ENCODE data around the gene KANSL1. TPM values are rescaled to one million over a fixed set of nuclear protein-coding genes. Genes with fewer than 3 reads are reported as not detected.

Gene KANSL1
- total and polyA plus RNA-seq, 2 of the 4 experiments (the other 2 are of a cell fraction), result 19.1 to 49.6 TPM

GRCh38 chr17:46208997-46209396 lies 15.8 kb upstream of the KANSL1 start:
- no peak overlapping the region for H3K27ac ChIP-seq (ENCODE audit: insufficient read depth, low read length)
- no peak overlapping the region for H4K8ac ChIP-seq (ENCODE audit: low read depth in 2 of 2, low read length in 2 of 2)
- ATAC-seq (ENCODE audit: low read depth) (no peak), DNase-seq (no peak)
- H4K5ac ChIP-seq (ENCODE audit: low read depth, low read length), result no peak overlapping the region
- CTCF ChIA-PET, result no interaction called here
- dilution Hi-C loops (cut with HindIII; ENCODE audit: low sequenced_read_pairs, unreplicated experiment) (no loop called here), intact Hi-C loops (cut with micrococcal nuclease) (no loop called here), in situ Hi-C loops (cut with MboI; ENCODE audit: low sequenced_read_pairs) (no loop called here)
- no peak overlapping the region for H2BK120ac ChIP-seq (ENCODE audit: low read depth, low read length)
- H3K36me3 ChIP-seq (ENCODE audit: control insufficient read depth, insufficient read depth, low read length), result peaks cover 6% of the 10 kb centered on the region
- H3K79me1 ChIP-seq (ENCODE audit: low read depth in 1 of 2, low read length in 2 of 2), result peaks cover 15 to 40% of the 10 kb centered on the region in 2 experiments
- H3K4me1 ChIP-seq (ENCODE audit: control insufficient read depth, insufficient read depth, low read length), result no peaks in the 10 kb centered on the region
- H3K9ac ChIP-seq (ENCODE audit: low read depth, low read length), result no peak overlapping the region
- no peak overlapping the region for H3K14ac ChIP-seq (replicated peaks; ENCODE audit: low read depth, low read length)
- POLR2A ChIA-PET (ENCODE audit: unreplicated experiment), result no interaction called here
- no peak overlapping the region for H2AFZ ChIP-seq (replicated peaks; ENCODE audit: low read length, poor library complexity)
- no peak overlapping the region for H2BK20ac ChIP-seq (ENCODE audit: low read depth, low read length)
- H2AK9ac ChIP-seq (replicated peaks; ENCODE audit: low read depth, low read length, poor library complexity), result no peak overlapping the region
- no peak overlapping the region for H3K4ac ChIP-seq (ENCODE audit: low read depth, low read length)
- no peak overlapping the region for H4K91ac ChIP-seq (ENCODE audit: insufficient read depth, low read depth, low read length)
- no peak overlapping the region for H2BK5ac ChIP-seq (ENCODE audit: low read depth, low read length, poor library complexity, severe bottlenecking)
- H3K9me1 ChIP-seq (ENCODE audit: insufficient read depth, low read length), result no peaks in the 10 kb centered on the region
- H3K18ac ChIP-seq (ENCODE audit: low read depth, low read length), result no peak overlapping the region
- H3K23ac ChIP-seq (ENCODE audit: low read depth, low read length), result no peak overlapping the region
- no peak overlapping the region for H3K4me3 ChIP-seq (ENCODE audit: insufficient read depth, low read depth, low read length)
- BruUV-seq (replicated peaks), result no TSS peak
- WGBS, 2 experiments (ENCODE audit: extremely low coverage in 2 of 2, insufficient read length in 1 of 2), result 90% methylated on average over 2 of the region's 8 CpGs; no CpG with 5 or more reads in 1 of the 2 experiments
- H2AK5ac ChIP-seq (ENCODE audit: low read depth, low read length), result no peak overlapping the region
- peaks cover 13% of the 10 kb centered on the region for H4K20me1 ChIP-seq (ENCODE audit: insufficient read depth, low read length)
- H3K56ac ChIP-seq (ENCODE audit: extremely low read depth, insufficient read depth, low read length), result no peak overlapping the region
- no peak overlapping the region for H3K4me2 ChIP-seq (ENCODE audit: low read depth, low read length)
- no peak for TF ChIP-seq USF2 (IDR thresholded peaks at IDR 0.05; ENCODE audit: low read depth, low read length)
- TF ChIP-seq CEBPB (IDR thresholded peaks at IDR 0.05; ENCODE audit: low read depth, low read length), result no peak
- no peak for TF ChIP-seq FOS (IDR thresholded peaks at IDR 0.05; ENCODE audit: low read depth, low read length)
- TF ChIP-seq MAFK (IDR thresholded peaks at IDR 0.05; ENCODE audit: low read depth, low read length), result no peak
- no peak for TF ChIP-seq CTCF (conservative IDR thresholded peaks at IDR 0.05; ENCODE audit: low read depth, low read length)
- TF ChIP-seq MAZ (IDR thresholded peaks at IDR 0.05; ENCODE audit: borderline replicate concordance, low read depth, low read length), result no peak
- TF ChIP-seq POLR2A (IDR thresholded peaks at IDR 0.05; ENCODE audit: low read depth, low read length), result no peak
- no peak for TF ChIP-seq RCOR1 (IDR thresholded peaks at IDR 0.05; ENCODE audit: insufficient replicate concordance, low read length)
- TF ChIP-seq RAD21 (IDR thresholded peaks at IDR 0.05; ENCODE audit: low read length), result no peak
- no peak for TF ChIP-seq MXI1 (IDR thresholded peaks at IDR 0.05; ENCODE audit: borderline replicate concordance, low read depth, low read length)
- TF ChIP-seq CHD1 (IDR thresholded peaks at IDR 0.05; ENCODE audit: low read depth, low read length), result no peak
- no peak for TF ChIP-seq SMC3 (IDR thresholded peaks at IDR 0.05; ENCODE audit: low read depth, low read length)
- TF ChIP-seq NFE2L2 (IDR thresholded peaks at IDR 0.05; ENCODE audit: low read depth, low read length), result no peak
- no peak for TF ChIP-seq ELK1 (IDR thresholded peaks at IDR 0.05; ENCODE audit: borderline replicate concordance, low read depth, low read length)
- TF ChIP-seq RFX5 (IDR thresholded peaks at IDR 0.05; ENCODE audit: low read depth, low read length), result no peak
- no peak overlapping the region for H2BK15ac ChIP-seq (ENCODE audit: low read depth, low read length)
- peaks cover 7% of the 10 kb centered on the region for H3K9me3 ChIP-seq (ENCODE audit: control insufficient read depth, insufficient read depth, low read length)
- no peaks in the 10 kb centered on the region for H3K27me3 ChIP-seq (ENCODE audit: control insufficient read depth, insufficient read depth, low read length)

All from IMR-90 (cell line).